Neural progenitor cell (in vitro differentiated cells): Measurements from ENCODE around the gene TRAK1.

ENCODE experiments used
- EZH2 ChIP-seq: fragments of 200-600 bp; sonication (generic); IDR thresholded peaks from 2 replicates; pipeline ENCODE4 v1.6.1; 2017; ENCODE audit warnings: antibody characterized with exemption, mild to moderate bottlenecking, moderate library complexity
- TF ChIP-seq, protein P1 (sequence below): fragments of 200-600 bp; sonication (generic); IDR thresholded peaks from 2 replicates; pipeline ENCODE4 v1.5.1; 2017; ENCODE audit warnings: antibody characterized with exemption, mild to moderate bottlenecking

DNA sequence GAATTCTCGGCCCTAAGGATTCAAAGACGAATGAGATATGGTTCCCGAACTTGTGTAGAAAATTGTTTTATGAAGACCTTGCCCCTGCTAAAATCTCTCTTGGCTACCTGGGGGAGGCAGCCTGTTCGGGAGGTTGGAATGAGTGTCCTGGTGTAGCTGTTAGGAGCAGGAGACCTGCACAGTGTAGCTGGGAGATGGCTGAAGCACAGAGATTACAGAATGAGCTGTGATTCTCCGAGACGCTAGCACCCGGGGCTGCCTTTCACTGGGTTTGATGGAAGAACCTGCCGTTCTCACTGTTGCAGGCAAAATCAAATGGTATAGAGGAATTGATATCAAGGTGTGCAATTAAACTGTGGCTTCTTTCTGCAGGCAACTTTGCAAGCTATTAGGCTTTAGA is 68.0 kb downstream of the TRAK1 start:
- no peak for TF ChIP-seq EZH2
- TF ChIP-seq, protein P1, sequence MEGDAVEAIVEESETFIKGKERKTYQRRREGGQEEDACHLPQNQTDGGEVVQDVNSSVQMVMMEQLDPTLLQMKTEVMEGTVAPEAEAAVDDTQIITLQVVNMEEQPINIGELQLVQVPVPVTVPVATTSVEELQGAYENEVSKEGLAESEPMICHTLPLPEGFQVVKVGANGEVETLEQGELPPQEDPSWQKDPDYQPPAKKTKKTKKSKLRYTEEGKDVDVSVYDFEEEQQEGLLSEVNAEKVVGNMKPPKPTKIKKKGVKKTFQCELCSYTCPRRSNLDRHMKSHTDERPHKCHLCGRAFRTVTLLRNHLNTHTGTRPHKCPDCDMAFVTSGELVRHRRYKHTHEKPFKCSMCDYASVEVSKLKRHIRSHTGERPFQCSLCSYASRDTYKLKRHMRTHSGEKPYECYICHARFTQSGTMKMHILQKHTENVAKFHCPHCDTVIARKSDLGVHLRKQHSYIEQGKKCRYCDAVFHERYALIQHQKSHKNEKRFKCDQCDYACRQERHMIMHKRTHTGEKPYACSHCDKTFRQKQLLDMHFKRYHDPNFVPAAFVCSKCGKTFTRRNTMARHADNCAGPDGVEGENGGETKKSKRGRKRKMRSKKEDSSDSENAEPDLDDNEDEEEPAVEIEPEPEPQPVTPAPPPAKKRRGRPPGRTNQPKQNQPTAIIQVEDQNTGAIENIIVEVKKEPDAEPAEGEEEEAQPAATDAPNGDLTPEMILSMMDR: no peak
